ENCODE data around the gene CCN6.
"Not testable (repeated sequence)": the region's sequence is repeated elsewhere in the genome, so short reads cannot be mapped to it uniquely, and the experiment has no call there.

The CCN6 gene

GRCh38 chr6:112039431-112039770 is 14.5 kb upstream of the CCN6 start:
- peak overlapping the region; percentile 20 to 91 for H3K27ac ChIP-seq
- no peak for TF ChIP-seq CTCF (IDR thresholded peaks at IDR 0.05)
- no peak overlapping the region for H3K4me3 ChIP-seq
- DNase-seq (ENCODE audit: low spot score) = no peak

GRCh38 chr6:112040956-112041355 is 12.9 kb upstream of the CCN6 start:
- H3K27ac ChIP-seq = no peak overlapping the region
- no peak for DNase-seq (ENCODE audit: low spot score)
- no peak for TF ChIP-seq CTCF (IDR thresholded peaks at IDR 0.05)

GRCh38 chr6:112041535-112041934 is 12.4 kb upstream of the CCN6 start:
- TF ChIP-seq CTCF (IDR thresholded peaks at IDR 0.05) = no peak
- DNase-seq (ENCODE audit: low spot score) = no peak
- Histone ChIP-seq H3K27ac (no peak overlapping the region), H3K4me3 (no peak overlapping the region)

More at GRCh38 chr6:112040956-112041355, 12.9 kb upstream of the CCN6 start:
- no peak overlapping the region for H3K4me3 ChIP-seq

- peak; percentile 87 for DNase-seq (ENCODE audit: low spot score)
- peak; percentile 89 for TF ChIP-seq CTCF (IDR thresholded peaks at IDR 0.05)
- Histone ChIP-seq H3K27ac (peak overlapping the region; percentile 69 to 79), H3K4me3 (peak overlapping the region; percentile 68)
These were observed 10.6 kb upstream of the CCN6 start for GRCh38 chr6:112043032-112044007.

- peak overlapping the region in 1 of 2 donors; percentile 79 for H3K27ac ChIP-seq
- TF ChIP-seq CTCF (IDR thresholded peaks at IDR 0.05) = no peak
- no peak overlapping the region for H3K4me3 ChIP-seq
- no peak for DNase-seq (ENCODE audit: low spot score)
These were observed 9.7 kb upstream of the CCN6 start for GRCh38 chr6:112044196-112044595.

- no peak for TF ChIP-seq CTCF (IDR thresholded peaks at IDR 0.05)
- no peak overlapping the region for H3K27ac ChIP-seq
- DNase-seq (ENCODE audit: low spot score) = no peak
- no peak overlapping the region for H3K4me3 ChIP-seq
These were observed 9.0 kb upstream of the CCN6 start for GRCh38 chr6:112044856-112045255.

GRCh38 chr6:112047523-112047922 is 6.4 kb upstream of the CCN6 start:
- H3K27ac ChIP-seq; H3K4me3 ChIP-seq; DNase-seq (ENCODE audit: low spot score): not testable (repeated sequence)
